OCI-LY3 (cell line): ENCODE data around the gene NRG4.

Experiments used
- EZH2phosphoT487 ChIP-seq: fragments of 200-600 bp; shearing (Covaris generic); IDR thresholded peaks from 2 replicates; pipeline ENCODE4 v1.6.1; 2018; ENCODE audit warnings: antibody characterized with exemption, mixed run types, low read depth
- TF ChIP-seq, protein P1 (sequence below): fragments of 200-600, 300-600 bp; sonication (generic); IDR thresholded peaks from 2 replicates; pipeline ENCODE4 v1.5.1; 2014; ENCODE audit warnings: antibody characterized with exemption, low read length, low read depth

GRCh38 chr15:76061700-76062099, 49.5 kb upstream of the NRG4 start:
- TF ChIP-seq, protein P1, sequence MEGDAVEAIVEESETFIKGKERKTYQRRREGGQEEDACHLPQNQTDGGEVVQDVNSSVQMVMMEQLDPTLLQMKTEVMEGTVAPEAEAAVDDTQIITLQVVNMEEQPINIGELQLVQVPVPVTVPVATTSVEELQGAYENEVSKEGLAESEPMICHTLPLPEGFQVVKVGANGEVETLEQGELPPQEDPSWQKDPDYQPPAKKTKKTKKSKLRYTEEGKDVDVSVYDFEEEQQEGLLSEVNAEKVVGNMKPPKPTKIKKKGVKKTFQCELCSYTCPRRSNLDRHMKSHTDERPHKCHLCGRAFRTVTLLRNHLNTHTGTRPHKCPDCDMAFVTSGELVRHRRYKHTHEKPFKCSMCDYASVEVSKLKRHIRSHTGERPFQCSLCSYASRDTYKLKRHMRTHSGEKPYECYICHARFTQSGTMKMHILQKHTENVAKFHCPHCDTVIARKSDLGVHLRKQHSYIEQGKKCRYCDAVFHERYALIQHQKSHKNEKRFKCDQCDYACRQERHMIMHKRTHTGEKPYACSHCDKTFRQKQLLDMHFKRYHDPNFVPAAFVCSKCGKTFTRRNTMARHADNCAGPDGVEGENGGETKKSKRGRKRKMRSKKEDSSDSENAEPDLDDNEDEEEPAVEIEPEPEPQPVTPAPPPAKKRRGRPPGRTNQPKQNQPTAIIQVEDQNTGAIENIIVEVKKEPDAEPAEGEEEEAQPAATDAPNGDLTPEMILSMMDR, result no peak
- no peak for TF ChIP-seq EZH2phosphoT487
